Smooth muscle cell (in vitro differentiated cells): ENCODE measurements around the gene LENG9. TPM values are rescaled to one million over a fixed set of nuclear protein-coding genes. Genes with fewer than 3 reads are reported as not detected.
A peak's percentile ranks its signal among the peaks of the same experiment; 100 is the strongest.
"Not testable (repeated sequence)": the region's sequence is repeated elsewhere in the genome, so short reads cannot be mapped to it uniquely, and the experiment has no call there.

ENCODE experiments used
- DNase-seq: peaks from one replicate; lab custom pipeline; 2025; ENCODE audit not compliant: unreplicated experiment; lab: John Stamatoyannopoulos, UW
- H2AFZ ChIP-seq: fragments of 200-600 bp; sonication (generic); 2 replicates; pipeline ENCODE4 v1.6.0; 2016; ENCODE audit warnings: antibody characterized with exemption, low read depth, mild to moderate bottlenecking
- H3F3A ChIP-seq: fragments of 200-600 bp; sonication (generic); 2 replicates; pipeline ENCODE4 v1.6.0; 2017; ENCODE audit warnings: antibody characterized with exemption, low read depth
- H3K27ac ChIP-seq: fragments of 200-600 bp; sonication (generic); 2 replicates; pipeline ENCODE4 v1.5.1; 2016; ENCODE audit warnings: low read depth, mild to moderate bottlenecking
- H3K27me3 ChIP-seq: fragments of 200-600 bp; sonication (generic); 2 replicates; pipeline ENCODE4 v1.6.1; 2016; ENCODE audit warnings: low read depth, mild to moderate bottlenecking
- H3K36me3 ChIP-seq: fragments of 200-600 bp; sonication (generic); 2 replicates; pipeline ENCODE4 v1.5.1; 2016; ENCODE audit warnings: low read depth
- H3K4me1 ChIP-seq: fragments of 200-600 bp; sonication (generic); 2 replicates; pipeline ENCODE4 v1.5.1; 2016; ENCODE audit warnings: low read depth
- H3K4me2 ChIP-seq: fragments of 200-600 bp; sonication (generic); 2 replicates; pipeline ENCODE4 v1.6.0; 2016; ENCODE audit warnings: mild to moderate bottlenecking
- H3K4me3 ChIP-seq: fragments of 200-600 bp; sonication (generic); 2 replicates; pipeline ENCODE4 v1.5.1; 2016; ENCODE audit warnings: mild to moderate bottlenecking
- H3K79me2 ChIP-seq: fragments of 200-600 bp; sonication (generic); 2 replicates; pipeline ENCODE4 v1.6.0; 2016; ENCODE audit warnings: low read depth, mild to moderate bottlenecking
- H3K9ac ChIP-seq: fragments of 200-600 bp; sonication (generic); 2 replicates; pipeline ENCODE4 v1.6.0; 2016; ENCODE audit warnings: low read depth
- H3K9me3 ChIP-seq: fragments of 200-600 bp; sonication (generic); replicated peaks from 2 replicates; pipeline ENCODE4 v1.5.1; 2016; ENCODE audit warnings: low read depth
- H4K20me1 ChIP-seq: fragments of 200-600 bp; sonication (generic); 2 replicates; pipeline ENCODE4 v1.6.0; 2016; ENCODE audit warnings: low read depth
- CTCF ChIP-seq: fragments of 200-600 bp; sonication (generic); IDR thresholded peaks from 2 replicates; pipeline ENCODE4 v1.5.1; 2017; ENCODE audit warnings: borderline replicate concordance, mild to moderate bottlenecking, antibody characterized with exemption; ENCODE audit not compliant: insufficient read depth, poor library complexity, severe bottlenecking
- WGBS: methylation state at CpG from one replicate; pipeline ENCODE4 v1.1.7; 2016; ENCODE audit warnings: low lambda C conversion rate; 5-methylcytosine and 5-hydroxymethylcytosine counted together
- polyA plus RNA-seq: library from polyadenylated mRNA; unstranded; fragments of >200 nt; fragmentation: Nextera tagmentation; extraction: Ambion mirVana; gene quantifications from 2 replicates; pipeline ENCODE4 v1.2.1, GENCODE V29; 2016
- total RNA-seq: library from RNA; depleted of rRNA; stranded (reverse); fragments of >200 nt; gene quantifications from 2 replicates; pipeline ENCODE4 v1.2.3, GENCODE V29; 2014

The LENG9 gene
- total and polyA plus RNA-seq, 2 experiments from 2014 or later = 0.57 to 4.1 TPM

- Histone ChIP-seq H3K27ac (peak within 1 kb of the TSS; percentile 99), H3K4me2 (peak within 1 kb of the TSS; percentile 95), H3K27me3 (no peaks in the 10 kb centered on the region), H3K4me1 (peaks cover 22% of the 10 kb centered on the region), H3F3A (no peaks in the 10 kb centered on the region), H3K4me3 (peak within 1 kb of the TSS; percentile 80), H3K36me3 (peaks cover 4% of the 10 kb centered on the region), H3K9ac (peak within 1 kb of the TSS; percentile 99), H3K79me2 (peaks cover 68% of the 10 kb centered on the region), H3K9me3 (no peaks in the 10 kb centered on the region), H2AFZ (peak within 1 kb of the TSS; percentile 40), H4K20me1 (peaks cover 48% of the 10 kb centered on the region)
- peak; percentile 97 for DNase-seq
- under 1% methylated on average over 75 of the region's 96 CpGs for WGBS
- no peak for TF ChIP-seq CTCF
Observed at GRCh38 chr19:54448774-54449700, 14.5 kb downstream of the LENG9 start, which contains the start of gene LENG8. TSS of gene LENG8 (plus strand) at chr19:54449199. CDS start at chr19:54451345, 2,146 bp downstream.

GRCh38 chr19:54448040-54448773, 15.4 kb downstream of the LENG9 start:
- peak; percentile 44 for DNase-seq
- TF ChIP-seq CTCF = no peak
- peaks cover 2% of the 10 kb centered on the region for H3K36me3 ChIP-seq
- peaks cover 60% of the 10 kb centered on the region for H3K79me2 ChIP-seq
- H4K20me1 ChIP-seq = peaks cover 40% of the 10 kb centered on the region
- peak overlapping the region; percentile 99 for H3K27ac ChIP-seq
- H3F3A ChIP-seq = no peaks in the 10 kb centered on the region
- H2AFZ ChIP-seq = peak overlapping the region; percentile 40
- H3K9ac ChIP-seq = peak overlapping the region; percentile 99
- no peaks in the 10 kb centered on the region for H3K9me3 ChIP-seq
- H3K27me3 ChIP-seq = no peaks in the 10 kb centered on the region
- 3% methylated on average over 34 of the region's 34 CpGs for WGBS
- H3K4me2 ChIP-seq = peak overlapping the region; percentile 95
- peak overlapping the region; percentile 80 for H3K4me3 ChIP-seq
- peaks cover 22% of the 10 kb centered on the region for H3K4me1 ChIP-seq

GRCh38 chr19:54446349-54446748, 17.2 kb downstream of the LENG9 start:
- 94% methylated on average over 15 of the region's 15 CpGs for WGBS
- peak overlapping the region; percentile 95 for H3K4me2 ChIP-seq
- H2AFZ ChIP-seq, H3K36me3 ChIP-seq, DNase-seq, H3F3A ChIP-seq, H3K9me3 ChIP-seq, H3K27me3 ChIP-seq, H3K4me3 ChIP-seq, H3K9ac ChIP-seq: not testable (repeated sequence)
- peaks cover 50% of the 10 kb centered on the region for H3K79me2 ChIP-seq
- H3K27ac ChIP-seq = peak overlapping the region; percentile 28
- H3K4me1 ChIP-seq = peaks cover 22% of the 10 kb centered on the region
- peak; percentile 16 for TF ChIP-seq CTCF
- peaks cover 30% of the 10 kb centered on the region for H4K20me1 ChIP-seq
